Neural progenitor cell (in vitro differentiated cells): ENCODE results near the gene ADGRA3.

ENCODE experiments used
- CTCF ChIP-seq: fragments of 200-600 bp; sonication (generic); IDR thresholded peaks from 2 replicates; pipeline ENCODE4 v1.5.1; 2017; ENCODE audit warnings: antibody characterized with exemption, mild to moderate bottlenecking
- EZH2 ChIP-seq: fragments of 200-600 bp; sonication (generic); IDR thresholded peaks from 2 replicates; pipeline ENCODE4 v1.6.1; 2017; ENCODE audit warnings: antibody characterized with exemption, mild to moderate bottlenecking, moderate library complexity
- EZH2phosphoT487 ChIP-seq: fragments of 200-600 bp; sonication (generic); IDR thresholded peaks from 2 replicates; pipeline ENCODE4 v1.6.1; 2017; ENCODE audit warnings: antibody characterized with exemption

DNA sequence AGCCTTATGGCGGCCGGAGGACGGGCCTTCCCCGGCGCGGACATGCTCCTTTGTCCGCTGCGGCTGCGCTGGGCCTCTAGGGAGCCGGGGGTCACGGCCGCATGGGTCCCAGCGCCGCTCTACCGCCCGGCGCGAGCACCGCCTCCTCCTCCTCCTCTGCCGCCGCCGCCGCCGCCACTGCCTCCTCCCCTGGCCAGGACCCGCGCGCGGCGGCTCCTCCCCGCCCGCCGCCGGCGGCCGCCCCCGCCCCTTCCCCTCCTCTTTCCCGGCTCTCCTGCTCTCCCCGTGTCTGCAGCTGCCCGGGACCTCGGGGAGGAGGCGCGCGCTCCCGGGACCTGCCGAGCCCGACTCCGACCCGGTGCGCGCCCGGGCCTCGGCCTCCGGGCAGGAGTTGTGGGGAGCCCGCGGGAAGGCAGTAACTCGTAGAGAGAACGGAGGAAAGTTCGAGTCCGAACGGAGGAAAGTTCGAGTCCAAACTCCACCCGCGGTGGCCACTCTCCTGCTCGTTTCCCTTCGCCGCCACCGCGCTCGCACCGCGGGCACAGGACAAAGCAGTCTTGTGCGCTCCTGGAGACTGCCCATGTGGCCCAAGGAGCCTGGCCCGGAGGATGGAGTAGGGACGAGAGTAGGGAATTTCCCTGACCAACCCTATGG, at the start of gene ADGRA3:
- TF ChIP-seq CTCF (no peak), EZH2 (no peak), EZH2phosphoT487 (no peak)
